Glomerular visceral epithelial cell (primary cell): ENCODE data around the gene ITPRIPL1.
"Not testable (repeated sequence)": the region's sequence is repeated elsewhere in the genome, so short reads cannot be mapped to it uniquely, and the experiment has no call there.

Experiments
- DNase-seq: peaks from one replicate; pipeline ENCODE4 v3.0.0-alpha.2; 2016; ENCODE audit errors: extremely low spot score

Gene ITPRIPL1

GRCh38 chr2:96325041-96325883 lies at the start of gene ITPRIPL1:
TSS of gene ITPRIPL1 (plus strand) at chr2:96325317. CDS start at chr2:96325840, 523 bp downstream.
- no peak for DNase-seq

DNA sequence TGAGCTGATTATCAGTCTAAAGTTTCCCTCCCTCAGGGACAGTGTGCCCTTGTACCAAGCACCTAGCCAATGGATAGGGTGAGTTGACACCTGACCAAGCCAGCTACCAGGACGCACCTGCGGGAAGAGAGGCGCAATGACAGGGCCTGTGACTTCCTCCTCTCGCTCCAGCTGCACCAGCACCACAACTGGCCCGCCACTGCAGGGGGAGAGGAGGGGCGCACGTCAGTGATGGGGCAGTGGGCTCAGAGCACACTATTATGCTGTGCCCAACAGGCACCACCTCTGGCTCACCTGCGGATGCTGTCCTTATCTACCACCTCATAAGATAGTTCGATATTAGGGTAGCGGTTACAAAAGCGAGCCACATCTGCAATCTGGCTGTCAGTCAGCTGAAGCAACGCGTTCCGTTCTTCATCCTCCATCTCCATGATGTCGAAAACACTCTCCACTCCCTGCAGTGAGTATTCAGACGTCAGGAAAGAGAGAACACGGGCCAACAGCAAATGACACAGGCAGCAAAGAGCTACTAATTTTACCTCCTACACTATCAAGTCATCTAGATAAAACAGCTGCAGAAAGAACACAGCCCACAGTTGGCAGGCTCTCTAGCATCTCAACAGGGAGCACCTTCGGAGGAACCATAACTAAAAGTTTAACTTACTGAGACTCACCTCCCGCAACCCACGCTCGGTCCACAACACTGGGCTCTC lies 48.2 kb upstream of the ITPRIPL1 start:
- no peak for DNase-seq

GRCh38 chr2:96287273-96287856 lies 37.8 kb upstream of the ITPRIPL1 start:
- no peak for DNase-seq

- no peak for DNase-seq
Measured at GRCh38 chr2:96291751-96292150, 33.4 kb upstream of the ITPRIPL1 start.

DNA sequence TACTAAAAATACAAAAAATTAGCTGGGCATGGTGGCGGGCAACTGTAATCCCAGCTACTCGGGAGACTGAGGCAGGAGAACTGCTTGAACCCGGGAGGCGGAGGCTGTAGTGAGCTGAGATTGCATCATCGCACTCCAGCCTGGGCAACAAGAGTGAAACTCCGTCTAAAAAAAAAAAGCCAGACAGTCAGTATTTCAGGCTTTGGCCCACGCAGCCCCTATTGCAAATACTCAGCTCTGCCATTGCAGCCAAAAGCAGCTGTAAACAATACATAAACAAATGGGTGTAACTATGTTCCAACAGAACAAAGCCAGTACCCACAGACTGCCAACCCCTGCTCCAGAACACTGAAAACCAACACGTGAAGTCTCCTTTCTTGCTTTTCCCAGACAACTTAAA lies 30.8 kb upstream of the ITPRIPL1 start:
- not testable (repeated sequence) for DNase-seq

- DNase-seq: no peak
Measured at GRCh38 chr2:96296925-96297324, 28.2 kb upstream of the ITPRIPL1 start.

DNA sequence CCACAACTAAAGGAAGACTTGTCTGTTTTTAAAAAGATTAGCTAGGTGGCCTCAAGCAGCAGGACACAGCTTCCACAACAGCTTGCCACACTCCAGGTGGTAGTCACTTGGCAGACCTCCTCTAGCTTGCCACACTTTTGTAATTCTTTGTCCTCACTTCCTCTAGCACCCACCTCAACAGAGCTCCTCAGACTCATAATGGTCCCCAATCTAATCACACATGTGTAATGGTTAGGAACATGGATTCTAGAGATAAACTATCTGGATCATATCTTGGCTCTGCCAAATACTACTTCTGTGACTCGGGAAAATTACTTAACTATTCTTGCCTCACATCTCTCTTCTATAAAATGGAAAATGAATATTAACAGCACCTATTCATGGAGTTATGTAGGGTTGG lies 23.3 kb upstream of the ITPRIPL1 start:
- no peak for DNase-seq

DNA sequence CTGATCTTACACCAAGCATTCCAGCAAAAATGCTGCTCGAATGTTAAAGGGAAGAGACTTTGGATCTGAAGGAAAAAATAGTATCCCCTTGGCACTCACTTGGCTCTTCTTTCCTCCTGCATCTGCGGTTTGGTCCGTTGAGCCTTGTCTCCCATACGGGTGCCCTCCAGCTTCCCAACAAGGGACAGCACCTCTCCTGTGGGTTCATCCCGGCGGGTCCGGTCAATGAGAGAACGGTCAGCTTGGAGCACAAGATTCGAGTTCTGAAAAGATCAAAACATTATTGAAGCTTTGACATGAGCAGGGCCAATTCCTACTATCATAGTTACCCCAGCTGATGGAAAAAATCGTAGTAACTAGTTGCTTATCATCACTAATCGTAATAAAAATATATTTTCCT lies 20.5 kb upstream of the ITPRIPL1 start:
- DNase-seq: no peak

GRCh38 chr2:96305091-96305978 lies 19.8 kb upstream of the ITPRIPL1 start, which contains the start of gene SNRNP200:
TSS of gene SNRNP200 (minus strand) at chr2:96305546. CDS start at chr2:96305437, 109 bp downstream.
- peak; percentile 90 for DNase-seq

DNA sequence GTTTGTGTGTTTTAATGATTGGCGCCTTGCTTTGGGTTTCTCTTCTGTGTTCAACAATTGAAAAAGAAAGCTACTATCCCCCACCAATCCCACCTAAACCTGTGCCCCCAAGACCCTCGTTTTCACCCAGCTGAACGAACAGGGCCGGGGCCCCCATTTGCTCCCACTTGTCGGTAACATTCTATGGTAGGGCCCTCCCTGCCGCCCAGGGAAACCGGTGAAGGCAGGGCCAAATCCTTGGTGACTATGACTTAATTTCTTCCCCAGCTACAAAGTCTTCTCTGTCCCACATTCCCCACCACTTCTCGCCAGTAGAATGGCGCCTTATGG lies 19.2 kb upstream of the ITPRIPL1 start:
- DNase-seq: no peak

DNA sequence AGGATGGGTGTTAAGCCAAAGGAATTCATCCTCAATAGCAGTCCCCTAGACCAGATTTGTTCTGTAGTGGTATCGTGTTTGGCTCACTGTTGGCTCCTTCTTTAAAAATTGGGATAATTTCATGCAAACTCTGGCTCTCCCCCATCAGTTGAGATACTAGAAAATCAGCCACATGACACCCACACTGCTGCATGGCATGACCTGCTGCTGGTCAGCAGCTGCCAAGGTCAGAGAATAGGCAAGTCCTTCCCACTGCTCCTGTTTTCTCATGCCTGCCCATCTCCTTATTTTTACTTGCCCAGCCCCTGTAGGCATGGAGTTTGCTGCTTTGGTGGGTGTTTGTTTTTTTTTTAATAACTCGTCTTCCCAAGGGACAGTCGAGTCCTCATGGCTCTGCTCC lies 18.7 kb upstream of the ITPRIPL1 start:
- no peak for DNase-seq

DNA sequence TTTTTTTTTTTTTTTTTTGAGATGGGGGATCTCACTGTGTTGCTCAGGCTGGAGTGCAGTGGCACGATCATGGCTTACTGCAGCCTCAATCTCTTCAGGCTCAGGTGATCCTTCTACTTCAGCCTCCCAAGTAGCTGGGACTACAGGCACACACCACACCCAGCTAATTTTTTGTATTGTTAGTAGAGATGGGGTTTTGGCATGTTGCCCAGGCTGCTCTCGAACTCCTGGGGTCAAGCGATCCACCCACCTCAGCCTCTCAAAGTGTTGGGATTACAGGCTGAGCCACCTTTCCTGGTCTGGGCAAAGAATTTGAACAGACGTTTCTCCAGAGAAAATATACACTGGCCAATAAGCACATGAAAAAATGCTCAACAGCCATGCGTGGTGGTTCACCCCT lies 16.9 kb upstream of the ITPRIPL1 start:
- DNase-seq: no peak

DNA sequence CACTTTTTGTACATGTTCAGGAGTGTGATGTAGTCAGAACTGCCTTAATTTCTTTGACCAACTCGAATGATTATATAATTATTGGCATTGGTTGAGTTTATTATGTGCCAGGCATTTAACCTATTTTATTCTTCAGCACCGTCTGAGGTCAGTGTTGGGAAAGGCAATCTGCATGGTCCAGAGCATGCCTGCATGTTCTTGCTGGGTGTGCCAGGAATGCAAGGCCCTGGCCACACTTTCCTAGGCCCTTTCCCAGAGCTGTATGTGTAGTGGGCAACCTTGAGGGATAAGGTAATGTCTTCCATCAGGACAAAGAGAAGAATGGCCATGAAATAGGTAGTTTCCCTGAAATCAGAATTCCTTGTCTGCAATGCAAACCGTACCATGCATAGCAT lies 10.1 kb upstream of the ITPRIPL1 start:
- DNase-seq: no peak

GRCh38 chr2:96315400-96316071 lies 9.6 kb upstream of the ITPRIPL1 start:
- peak; percentile 60 for DNase-seq

DNA sequence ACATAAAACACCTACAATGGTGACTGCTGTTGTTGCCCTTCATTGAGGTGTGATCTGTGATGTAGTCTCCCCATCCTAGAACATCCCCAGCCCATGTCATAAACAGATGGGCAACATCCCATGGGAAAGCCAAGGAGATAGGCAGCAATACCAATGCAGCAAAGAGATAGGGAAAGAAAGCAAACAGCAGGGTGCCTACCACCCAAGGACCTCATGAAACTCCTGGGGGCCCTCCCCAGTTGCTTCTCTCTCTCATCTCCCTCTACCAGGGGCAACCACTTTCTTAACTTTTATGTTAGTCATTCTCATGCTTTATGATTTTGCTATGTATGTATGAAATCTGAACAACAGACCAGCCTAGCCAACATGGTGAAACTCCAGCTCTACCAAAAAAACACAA lies 8.1 kb upstream of the ITPRIPL1 start:
- DNase-seq: no peak

- no peak for DNase-seq
Measured at GRCh38 chr2:96317584-96317997, 7.5 kb upstream of the ITPRIPL1 start.

- no peak for DNase-seq
Measured at GRCh38 chr2:96318723-96319122, 6.4 kb upstream of the ITPRIPL1 start.

GRCh38 chr2:96319396-96319795 lies 5.7 kb upstream of the ITPRIPL1 start:
- no peak for DNase-seq

DNA sequence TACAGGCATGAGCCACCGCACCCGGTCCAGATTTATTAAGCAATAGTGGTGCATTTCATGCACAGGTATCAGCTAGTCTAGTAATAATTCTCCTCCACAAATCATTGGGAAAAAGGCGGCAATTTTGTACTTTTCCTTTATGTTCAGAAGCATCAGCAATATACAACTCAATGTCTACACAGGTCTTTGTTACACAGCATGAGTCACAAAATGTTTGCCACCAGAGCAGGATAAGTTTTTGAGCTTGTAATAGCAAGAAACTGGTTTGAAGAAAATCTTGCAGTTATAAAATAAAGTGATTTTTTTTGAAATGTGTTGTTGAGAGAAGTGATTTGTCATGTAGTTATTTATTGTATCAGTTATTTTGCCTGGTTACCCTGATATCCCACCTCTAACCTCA lies 4.8 kb upstream of the ITPRIPL1 start:
- no peak for DNase-seq

DNA sequence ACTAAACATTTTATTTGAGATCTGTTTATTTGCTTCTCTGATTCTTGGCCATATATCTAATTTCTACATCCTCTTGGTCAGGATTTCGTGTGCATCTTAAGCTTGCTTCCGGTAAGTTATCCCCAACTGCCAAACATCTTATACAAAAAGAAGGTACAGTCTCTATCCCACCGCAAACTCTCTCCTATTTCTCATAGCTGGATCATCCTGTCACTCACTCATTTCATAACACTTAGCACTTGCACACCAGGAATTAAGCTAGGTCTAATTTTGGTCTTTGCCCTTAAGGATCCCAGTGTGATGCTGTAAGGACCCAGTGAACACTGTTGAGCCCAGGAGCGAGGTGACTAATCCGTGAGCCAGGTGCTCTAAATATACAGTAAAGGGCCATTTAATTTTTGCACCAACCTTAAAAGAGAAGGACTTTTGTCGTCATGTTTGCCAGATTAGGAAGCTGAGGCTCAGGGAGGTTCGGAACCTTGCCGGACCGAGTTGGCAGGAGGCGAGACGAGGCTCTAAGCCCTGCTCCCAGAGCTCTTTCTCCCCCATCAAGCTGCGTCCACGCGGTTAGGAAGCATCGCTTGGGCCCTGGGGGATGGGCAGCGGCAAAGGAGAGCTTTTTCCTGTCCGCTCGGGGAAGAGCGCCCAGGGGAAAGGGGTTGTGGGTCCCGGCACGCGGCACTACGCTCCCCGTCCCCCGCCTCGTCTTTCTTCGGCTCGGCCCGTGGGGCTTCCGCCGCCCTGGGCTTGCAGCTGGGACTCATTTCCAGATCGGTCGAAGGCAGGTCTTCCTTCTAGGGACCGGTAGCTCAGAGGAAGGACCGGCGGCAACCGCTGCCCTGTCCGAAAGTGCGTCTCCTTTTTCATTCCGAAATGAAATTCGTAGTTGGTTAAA lies 4.1 kb upstream of the ITPRIPL1 start:
- DNase-seq: peak; percentile 21
